GM10266 (cell line): ENCODE data around the gene MYO15A.

Experiments used
- DNase-seq: peaks from one replicate; pipeline ENCODE4 v3.0.0; 2012; ENCODE audit errors: extremely low spot score
- TF ChIP-seq, protein P1 (sequence below): IDR thresholded peaks from 2 replicates; pipeline ENCODE4 v1.5.1; 2012; ENCODE audit warnings: mild to moderate bottlenecking, low read depth; ENCODE audit not compliant: control insufficient read depth, insufficient read depth; ENCODE audit errors: missing control alignments

MYO15A gene

DNA sequence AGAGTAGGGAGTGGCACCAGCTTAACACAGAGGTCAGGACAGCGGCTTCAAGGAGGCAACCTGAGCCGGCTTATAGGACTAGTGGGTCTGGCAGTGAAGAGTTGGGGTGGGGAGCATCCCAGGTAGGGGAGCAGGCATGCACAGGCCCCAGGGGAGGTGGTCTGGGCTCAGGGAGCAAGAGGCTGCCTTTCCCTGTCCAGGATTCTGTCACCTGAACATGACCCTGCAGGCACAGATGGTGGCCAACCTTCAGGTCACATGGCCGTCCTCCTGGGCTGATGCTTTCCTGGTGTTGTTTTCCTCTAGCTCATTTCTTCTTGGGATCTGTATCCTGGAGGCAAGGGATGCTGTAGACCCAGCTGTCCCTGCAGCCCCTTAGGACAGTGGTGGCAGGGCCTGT is 3.5 kb upstream of the MYO15A start:
- no peak for DNase-seq
- TF ChIP-seq, protein P1, sequence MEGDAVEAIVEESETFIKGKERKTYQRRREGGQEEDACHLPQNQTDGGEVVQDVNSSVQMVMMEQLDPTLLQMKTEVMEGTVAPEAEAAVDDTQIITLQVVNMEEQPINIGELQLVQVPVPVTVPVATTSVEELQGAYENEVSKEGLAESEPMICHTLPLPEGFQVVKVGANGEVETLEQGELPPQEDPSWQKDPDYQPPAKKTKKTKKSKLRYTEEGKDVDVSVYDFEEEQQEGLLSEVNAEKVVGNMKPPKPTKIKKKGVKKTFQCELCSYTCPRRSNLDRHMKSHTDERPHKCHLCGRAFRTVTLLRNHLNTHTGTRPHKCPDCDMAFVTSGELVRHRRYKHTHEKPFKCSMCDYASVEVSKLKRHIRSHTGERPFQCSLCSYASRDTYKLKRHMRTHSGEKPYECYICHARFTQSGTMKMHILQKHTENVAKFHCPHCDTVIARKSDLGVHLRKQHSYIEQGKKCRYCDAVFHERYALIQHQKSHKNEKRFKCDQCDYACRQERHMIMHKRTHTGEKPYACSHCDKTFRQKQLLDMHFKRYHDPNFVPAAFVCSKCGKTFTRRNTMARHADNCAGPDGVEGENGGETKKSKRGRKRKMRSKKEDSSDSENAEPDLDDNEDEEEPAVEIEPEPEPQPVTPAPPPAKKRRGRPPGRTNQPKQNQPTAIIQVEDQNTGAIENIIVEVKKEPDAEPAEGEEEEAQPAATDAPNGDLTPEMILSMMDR = no peak

DNA sequence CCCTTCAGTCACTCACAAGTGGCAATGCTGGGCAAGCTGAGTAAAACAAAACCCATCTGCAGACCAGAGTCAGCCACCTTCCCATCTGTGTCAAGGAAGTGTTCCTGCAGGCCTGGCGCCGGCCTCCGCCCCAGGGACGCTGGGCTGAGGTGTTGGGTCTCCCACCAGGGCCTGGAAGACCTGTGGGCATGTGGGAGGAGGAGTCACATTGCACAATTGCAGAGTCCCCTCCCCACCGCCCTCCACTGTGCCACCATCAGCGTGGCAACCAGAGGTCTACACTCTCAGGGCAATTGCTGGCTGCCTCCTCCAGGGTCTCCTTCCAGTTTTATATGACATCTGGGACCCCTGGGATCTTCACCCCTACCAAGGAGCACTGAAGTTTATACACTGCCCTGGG is 3.0 kb upstream of the MYO15A start:
- TF ChIP-seq, protein P1 = no peak

DNA sequence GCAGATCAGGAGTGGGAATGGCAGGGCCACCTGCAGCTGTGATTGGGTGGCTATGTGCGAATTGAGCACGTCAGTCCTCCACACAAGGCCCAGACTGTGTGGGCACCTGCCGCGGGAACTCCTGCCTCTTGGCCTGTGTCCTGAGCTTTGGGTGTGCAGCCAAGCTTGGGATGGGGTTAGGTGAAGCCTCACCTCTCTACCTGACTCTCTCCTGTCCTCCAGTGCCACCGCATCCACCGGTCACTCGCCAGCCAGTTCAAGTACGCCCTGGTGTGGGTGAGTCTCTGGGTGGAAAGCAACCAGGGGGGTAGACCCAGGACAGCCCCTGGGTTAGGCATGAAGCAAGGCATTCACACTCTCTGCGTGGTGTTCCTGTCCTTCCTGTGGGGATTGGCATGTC is 2.3 kb upstream of the MYO15A start:
- TF ChIP-seq, protein P1 = no peak
- no peak for DNase-seq

More for the DNA sequence above, 3.0 kb upstream of the MYO15A start:
- no peak for DNase-seq

DNA sequence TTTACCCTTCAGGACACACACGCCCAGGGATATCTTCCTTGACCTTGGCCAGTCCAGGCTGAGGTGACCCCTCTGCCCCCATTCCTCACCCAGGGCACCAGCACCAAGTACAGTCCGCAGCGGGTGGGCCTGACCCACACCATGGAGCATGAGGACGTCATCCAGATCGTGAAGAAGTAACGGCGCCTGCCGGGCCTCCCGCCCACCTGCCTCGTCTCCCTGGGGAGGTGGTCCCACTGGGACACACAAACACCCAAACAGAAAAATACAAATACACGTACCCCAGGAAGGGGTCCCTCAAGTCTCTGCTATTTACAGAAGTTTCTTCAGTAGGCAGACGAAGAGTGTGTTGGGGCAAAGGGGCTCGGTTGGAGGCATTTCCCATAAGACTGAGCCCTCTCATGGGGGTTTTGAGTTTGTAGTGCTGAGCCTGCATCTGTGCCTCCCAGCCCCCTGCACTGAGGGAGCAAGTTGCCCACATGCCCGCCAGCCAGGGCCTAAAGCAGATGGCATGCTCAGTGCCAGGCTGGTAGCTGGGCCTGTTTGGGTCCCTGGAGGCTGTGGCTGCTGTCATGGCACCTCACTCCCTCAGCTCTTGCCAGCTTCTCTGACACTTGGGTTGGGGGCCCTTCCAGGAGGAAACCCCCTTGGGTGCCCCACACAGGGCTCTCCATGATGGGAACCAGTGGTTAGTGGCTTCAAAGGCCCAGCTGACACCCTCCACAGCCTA is 1.3 kb upstream of the MYO15A start:
- TF ChIP-seq, protein P1 = no peak

DNA sequence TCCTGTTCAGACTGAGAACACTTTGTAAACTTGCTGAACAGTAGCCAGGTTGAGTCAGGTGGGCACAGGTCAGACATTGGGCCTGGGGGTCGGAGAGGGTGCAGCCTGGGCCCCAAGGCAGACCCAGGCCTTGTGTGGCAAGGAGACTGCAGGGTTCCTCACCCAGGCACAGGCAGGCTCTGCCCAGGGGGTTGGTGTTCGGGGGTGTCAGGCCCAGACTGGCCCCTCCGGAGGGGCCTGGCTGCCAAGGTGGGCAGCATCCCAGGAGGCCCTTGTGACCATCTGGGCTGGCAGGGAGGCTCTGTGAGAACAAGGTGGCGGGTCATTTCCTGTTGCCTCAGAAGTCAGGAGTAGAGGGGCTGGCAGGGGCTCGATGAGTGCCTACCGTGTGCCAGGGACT is 585 bp upstream of the MYO15A start:
- no peak for DNase-seq
- TF ChIP-seq, protein P1 = no peak

More for the DNA sequence above, 1.3 kb upstream of the MYO15A start:
- DNase-seq = no peak

DNA sequence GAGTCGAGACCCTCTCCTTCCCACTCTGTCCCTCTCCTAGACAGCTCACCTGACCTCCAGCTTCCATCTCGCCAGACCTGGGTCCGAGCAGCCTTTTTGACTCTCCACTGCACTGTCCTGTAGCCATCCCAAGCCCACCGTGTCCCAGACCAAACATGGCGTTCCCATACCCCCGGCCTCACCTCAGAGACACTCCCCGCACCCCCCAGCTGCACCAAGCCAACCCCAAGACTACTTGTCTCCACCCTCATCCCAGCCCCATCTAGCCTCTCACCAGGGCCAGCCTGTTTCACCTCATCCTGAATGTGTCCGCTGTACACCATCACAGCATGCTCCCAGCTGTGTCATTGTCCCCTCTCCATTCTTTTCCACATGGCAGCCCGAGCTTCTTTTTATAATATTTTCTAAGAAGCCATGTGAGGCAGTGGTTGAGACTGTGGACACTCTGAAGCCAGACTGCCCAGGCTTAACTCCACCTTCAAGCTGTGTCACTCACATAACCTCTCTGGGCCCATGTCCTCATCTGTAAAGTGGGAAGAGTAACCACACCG is 1.5 kb downstream of the MYO15A start:
- no peak for DNase-seq
- TF ChIP-seq, protein P1 = no peak

DNA sequence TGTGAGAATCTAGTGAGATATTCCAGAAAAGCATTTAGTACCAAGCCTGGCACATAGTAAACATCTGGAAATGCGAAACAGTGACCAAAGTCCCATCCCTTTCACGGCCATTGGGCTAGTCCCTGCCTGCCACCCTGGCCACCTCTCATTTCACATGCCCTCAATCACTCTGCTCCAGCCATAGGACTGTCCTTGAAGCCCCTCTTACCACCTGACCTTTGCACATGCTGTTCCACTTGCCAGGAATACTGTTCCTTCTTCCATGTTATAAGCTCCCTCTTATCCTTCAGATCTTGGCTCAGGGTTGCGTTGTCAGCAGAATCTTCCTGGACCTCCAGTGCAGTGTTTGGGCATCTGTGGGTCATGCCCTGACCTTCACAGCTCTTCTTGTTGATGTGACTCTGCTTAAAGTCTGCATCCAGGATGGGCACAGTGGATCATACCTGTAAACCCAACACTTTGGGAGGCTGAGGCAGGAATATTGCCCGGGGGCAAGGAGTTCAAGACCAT is 2.1 kb downstream of the MYO15A start:
- TF ChIP-seq, protein P1 = no peak
- DNase-seq = no peak
